Panc1 (cell line): ENCODE results near the gene SPPL2C. TPM values are rescaled to one million over a fixed set of nuclear protein-coding genes. Genes with fewer than 3 reads are reported as not detected.

Experiments used
- ATAC-seq: fragments of 200-7000 bp; cut with Tn5 transposase; 2 replicates; pipeline ENCODE4 v1.9.1; 2020; ENCODE audit warnings: mild to moderate bottlenecking, moderate library complexity
- BruUV-seq: library from RNA; stranded (reverse); fragments of 400-500 nt; replicated peaks from 2 replicates; lab custom pipeline; 2021; lab: Mats Ljungman, UMichigan
- CTCF ChIA-PET: fragments of 300-600 bp; sonication (Branson Sonifier 250); formaldehyde crosslinking; loops from one replicate; lab custom pipeline; 2022; ENCODE audit warnings: antibody characterized with exemption; lab: Charles Lee
- POLR2A ChIA-PET: fragments of 300-600 bp; sonication (Branson Sonifier 250); formaldehyde crosslinking; loops from one replicate; lab custom pipeline; 2022; ENCODE audit warnings: antibody characterized with exemption; lab: Charles Lee
- DNase-seq: peaks from one replicate; pipeline ENCODE4 v3.0.0-alpha.2; 2010; ENCODE audit warnings: low read depth, low spot score
- H3K27ac ChIP-seq: 2 replicates; pipeline ENCODE4 v1.5.1; 2011; ENCODE audit warnings: mild to moderate bottlenecking, low read length, inconsistent platforms
- H3K27me3 ChIP-seq: fragments of 200-500 bp; sonication (Bioruptor generic); 2 replicates; pipeline ENCODE4 v1.6.0; 2014; ENCODE audit warnings: low read length, inconsistent platforms; ENCODE audit not compliant: control insufficient read depth, insufficient read depth
- H3K36me3 ChIP-seq: fragments of 200-500 bp; sonication (Bioruptor generic); 2 replicates; pipeline ENCODE4 v1.5.1; 2014; ENCODE audit warnings: inconsistent platforms, mild to moderate bottlenecking, low read length, moderate library complexity; ENCODE audit not compliant: control insufficient read depth, insufficient read depth
- H3K4me1 ChIP-seq: 2 replicates; pipeline ENCODE4 v1.5.1; 2011; ENCODE audit warnings: inconsistent platforms, mild to moderate bottlenecking, low read length, moderate library complexity; ENCODE audit not compliant: control insufficient read depth, insufficient read depth
- H3K4me3 ChIP-seq, 2 experiments: 2 replicates each; pipeline ENCODE4 v1.5.1; 2011 to 2012; ENCODE audit warnings: low read depth in 2 of 2, low read length in 2 of 2, mild to moderate bottlenecking in 2 of 2, inconsistent platforms in 1 of 2, moderate library complexity in 1 of 2
- H3K9me3 ChIP-seq: fragments of 200-500 bp; sonication (Bioruptor generic); 2 replicates; pipeline ENCODE4 v1.5.1; 2014; ENCODE audit warnings: low read depth, mild to moderate bottlenecking, inconsistent platforms, low read length, moderate library complexity; ENCODE audit not compliant: control insufficient read depth, insufficient read depth
- POLR2AphosphoS5 ChIP-seq: IDR thresholded peaks from 2 replicates; pipeline ENCODE4 v1.6.1; 2012; ENCODE audit warnings: mild to moderate bottlenecking, low read depth, low read length, moderate library complexity
- SIN3A ChIP-seq: IDR thresholded peaks from 2 replicates; pipeline ENCODE4 v1.6.1; 2012; ENCODE audit warnings: low read depth, mild to moderate bottlenecking, low read length, moderate library complexity, borderline replicate concordance; ENCODE audit not compliant: insufficient read depth
- TCF7L2 ChIP-seq: IDR thresholded peaks from 2 replicates; pipeline ENCODE4 v1.6.1; 2011; ENCODE audit warnings: mild to moderate bottlenecking, low read depth, low read length, inconsistent platforms
- in situ Hi-C: cut with HindIII; loops from 2 replicates; pipeline ENCODE4 v1.10.0; 2016; ENCODE audit warnings: low sequenced_read_pairs, low pct_unique_long_range_greater_than_20kb
- intact Hi-C: fragments of 100-400 bp; cut with micrococcal nuclease; formaldehyde crosslinking; loops from one replicate; pipeline ENCODE4 v1.10.0; 2022; ENCODE audit not compliant: unreplicated experiment
- total RNA-seq: library from RNA; stranded (reverse); gene quantifications from one replicate; pipeline ENCODE4 v1.2.1, GENCODE V29; 2021; ENCODE audit not compliant: unreplicated experiment
- TF ChIP-seq, protein P1 (sequence below): fragments of 450-650 bp; IDR thresholded peaks from 2 replicates; pipeline ENCODE4 v1.5.1; 2017; ENCODE audit warnings: mild to moderate bottlenecking
- TF ChIP-seq, protein P2 (sequence below), 2 experiments: IDR thresholded peaks; 2 replicates each; pipeline ENCODE4 v1.6.1; 2011 to 2012; ENCODE audit warnings: low read depth in 2 of 2, control low read depth in 1 of 2, low read length in 1 of 2, mild to moderate bottlenecking in 1 of 2, moderate library complexity in 1 of 2; ENCODE audit not compliant: insufficient read depth in 1 of 2

Gene SPPL2C
- total RNA-seq, 1 experiment from 2014 or later: not detected

DNA sequence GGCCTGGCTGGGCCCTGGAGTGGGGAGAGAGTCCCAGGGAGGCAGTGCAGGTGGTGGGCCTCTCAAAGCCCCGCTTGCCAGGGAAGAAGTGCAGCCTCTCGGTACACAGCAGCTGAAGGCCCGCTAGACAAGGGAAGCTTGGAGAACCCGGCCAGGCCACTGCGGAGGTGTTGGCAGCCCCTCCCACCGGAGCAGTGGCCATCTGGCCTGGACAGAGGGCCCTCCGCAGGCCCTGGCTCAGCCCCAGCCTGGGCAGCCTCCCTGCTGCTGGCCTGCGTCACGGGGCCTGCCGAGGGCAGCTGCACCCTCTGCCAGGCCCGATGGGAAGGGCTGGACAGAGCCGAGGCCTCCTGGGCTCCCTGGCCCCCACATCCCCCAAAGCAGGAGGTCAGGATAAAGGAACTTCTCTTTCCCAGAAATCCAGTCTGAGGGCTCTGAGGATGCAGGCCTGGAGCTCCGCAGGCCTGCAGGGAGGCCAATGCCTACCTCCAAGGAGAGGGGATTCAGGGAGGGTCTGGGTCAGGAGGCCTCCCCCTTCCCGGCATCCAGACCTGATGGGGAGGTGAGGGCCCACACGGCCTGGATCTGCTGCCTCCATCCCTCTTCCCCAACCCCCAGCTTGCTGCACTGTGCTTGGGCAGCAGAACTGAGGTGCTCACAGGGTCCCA is 4.3 kb downstream of the SPPL2C start:
- ChIA-PET CTCF (interaction anchor here (1.5 kb wide), 1 partner anchor 209 kb away, joined by 5 read pairs; no protein-coding TSS in a partner anchor), POLR2A (interaction anchor here (0.6 kb wide), 1 partner anchor 412 kb away, joined by 5 read pairs; no protein-coding TSS in a partner anchor)
- no peaks in the 10 kb centered on the region for H3K9me3 ChIP-seq
- no peaks in the 10 kb centered on the region for H3K27me3 ChIP-seq
- ATAC-seq: 0 out of 2 replicates have a peak, but pooled peaks have one; percentile 22
- no peaks in the 10 kb centered on the region for H3K4me1 ChIP-seq
- in situ Hi-C loops (no loop called here), intact Hi-C loops (no loop called here)
- TF ChIP-seq, protein P1, sequence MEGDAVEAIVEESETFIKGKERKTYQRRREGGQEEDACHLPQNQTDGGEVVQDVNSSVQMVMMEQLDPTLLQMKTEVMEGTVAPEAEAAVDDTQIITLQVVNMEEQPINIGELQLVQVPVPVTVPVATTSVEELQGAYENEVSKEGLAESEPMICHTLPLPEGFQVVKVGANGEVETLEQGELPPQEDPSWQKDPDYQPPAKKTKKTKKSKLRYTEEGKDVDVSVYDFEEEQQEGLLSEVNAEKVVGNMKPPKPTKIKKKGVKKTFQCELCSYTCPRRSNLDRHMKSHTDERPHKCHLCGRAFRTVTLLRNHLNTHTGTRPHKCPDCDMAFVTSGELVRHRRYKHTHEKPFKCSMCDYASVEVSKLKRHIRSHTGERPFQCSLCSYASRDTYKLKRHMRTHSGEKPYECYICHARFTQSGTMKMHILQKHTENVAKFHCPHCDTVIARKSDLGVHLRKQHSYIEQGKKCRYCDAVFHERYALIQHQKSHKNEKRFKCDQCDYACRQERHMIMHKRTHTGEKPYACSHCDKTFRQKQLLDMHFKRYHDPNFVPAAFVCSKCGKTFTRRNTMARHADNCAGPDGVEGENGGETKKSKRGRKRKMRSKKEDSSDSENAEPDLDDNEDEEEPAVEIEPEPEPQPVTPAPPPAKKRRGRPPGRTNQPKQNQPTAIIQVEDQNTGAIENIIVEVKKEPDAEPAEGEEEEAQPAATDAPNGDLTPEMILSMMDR: no peak
- TF ChIP-seq TCF7L2: no peak
- TF ChIP-seq POLR2AphosphoS5: no peak
- TF ChIP-seq, protein P2, sequence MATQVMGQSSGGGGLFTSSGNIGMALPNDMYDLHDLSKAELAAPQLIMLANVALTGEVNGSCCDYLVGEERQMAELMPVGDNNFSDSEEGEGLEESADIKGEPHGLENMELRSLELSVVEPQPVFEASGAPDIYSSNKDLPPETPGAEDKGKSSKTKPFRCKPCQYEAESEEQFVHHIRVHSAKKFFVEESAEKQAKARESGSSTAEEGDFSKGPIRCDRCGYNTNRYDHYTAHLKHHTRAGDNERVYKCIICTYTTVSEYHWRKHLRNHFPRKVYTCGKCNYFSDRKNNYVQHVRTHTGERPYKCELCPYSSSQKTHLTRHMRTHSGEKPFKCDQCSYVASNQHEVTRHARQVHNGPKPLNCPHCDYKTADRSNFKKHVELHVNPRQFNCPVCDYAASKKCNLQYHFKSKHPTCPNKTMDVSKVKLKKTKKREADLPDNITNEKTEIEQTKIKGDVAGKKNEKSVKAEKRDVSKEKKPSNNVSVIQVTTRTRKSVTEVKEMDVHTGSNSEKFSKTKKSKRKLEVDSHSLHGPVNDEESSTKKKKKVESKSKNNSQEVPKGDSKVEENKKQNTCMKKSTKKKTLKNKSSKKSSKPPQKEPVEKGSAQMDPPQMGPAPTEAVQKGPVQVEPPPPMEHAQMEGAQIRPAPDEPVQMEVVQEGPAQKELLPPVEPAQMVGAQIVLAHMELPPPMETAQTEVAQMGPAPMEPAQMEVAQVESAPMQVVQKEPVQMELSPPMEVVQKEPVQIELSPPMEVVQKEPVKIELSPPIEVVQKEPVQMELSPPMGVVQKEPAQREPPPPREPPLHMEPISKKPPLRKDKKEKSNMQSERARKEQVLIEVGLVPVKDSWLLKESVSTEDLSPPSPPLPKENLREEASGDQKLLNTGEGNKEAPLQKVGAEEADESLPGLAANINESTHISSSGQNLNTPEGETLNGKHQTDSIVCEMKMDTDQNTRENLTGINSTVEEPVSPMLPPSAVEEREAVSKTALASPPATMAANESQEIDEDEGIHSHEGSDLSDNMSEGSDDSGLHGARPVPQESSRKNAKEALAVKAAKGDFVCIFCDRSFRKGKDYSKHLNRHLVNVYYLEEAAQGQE (IDR thresholded peaks at IDR 0.05; ENCODE audit: insufficient read depth in 1 of 2, low read depth in 2 of 2, low read length in 1 of 2): no peak
- no peak for TF ChIP-seq SIN3A
- no TSS peak for BruUV-seq
- H3K27ac ChIP-seq: no peak overlapping the region
- H3K4me3 ChIP-seq: no peak overlapping the region
- DNase-seq: no peak
- H3K36me3 ChIP-seq: no peaks in the 10 kb centered on the region

DNA sequence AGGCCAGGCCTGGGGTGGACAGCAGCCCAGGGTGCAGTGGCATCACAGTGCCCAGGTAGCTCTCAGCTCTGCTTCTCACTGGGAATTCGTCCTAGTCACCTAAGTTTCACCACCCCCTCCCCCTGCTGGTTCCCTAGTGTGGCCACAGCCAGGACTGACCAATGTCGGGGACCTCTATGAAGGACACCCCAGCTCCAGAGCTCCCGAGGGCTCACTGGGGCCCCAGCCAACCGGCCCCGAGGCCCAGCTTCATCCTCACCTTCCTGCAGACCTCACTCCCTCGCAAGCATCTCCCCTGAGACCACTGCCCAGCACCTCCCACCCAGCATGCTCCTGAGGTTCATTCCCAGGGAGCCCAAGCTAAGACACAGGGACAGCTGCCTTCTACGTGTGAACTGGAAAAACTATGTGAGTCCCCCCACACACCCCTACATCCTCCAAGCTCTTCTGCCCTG is 4.9 kb downstream of the SPPL2C start:
- H3K36me3 ChIP-seq: no peaks in the 10 kb centered on the region
- no peaks in the 10 kb centered on the region for H3K27me3 ChIP-seq
- intact Hi-C loops: no loop called here
- in situ Hi-C loops: no loop called here
- DNase-seq: no peak
- ATAC-seq: no peak
- H3K4me3 ChIP-seq: no peak overlapping the region
- H3K4me1 ChIP-seq: no peaks in the 10 kb centered on the region
- no peak overlapping the region for H3K27ac ChIP-seq
- H3K9me3 ChIP-seq: no peaks in the 10 kb centered on the region
- CTCF ChIA-PET: interaction anchor here (1.5 kb wide), 1 partner anchor 209 kb away, joined by 5 read pairs; no protein-coding TSS in a partner anchor
- POLR2A ChIA-PET: interaction anchor here (0.6 kb wide), 1 partner anchor 411 kb away, joined by 5 read pairs; no protein-coding TSS in a partner anchor
- BruUV-seq: no TSS peak
- TF ChIP-seq, protein P2 (IDR thresholded peaks at IDR 0.05; ENCODE audit: insufficient read depth in 1 of 2, low read depth in 2 of 2, low read length in 1 of 2): no peak
- no peak for TF ChIP-seq POLR2AphosphoS5
- TF ChIP-seq, protein P1: no peak
